K562 (cell line): ENCODE data around the gene PPM1F. TPM values are rescaled to one million over a fixed set of nuclear protein-coding genes. Genes with fewer than 3 reads are reported as not detected.

Experiments used
- ATAC-seq: fragments of 200-7000 bp; cut with Tn5 transposase; 3 replicates; pipeline ENCODE4 v1.9.1; 2020; ENCODE audit warnings: moderate library complexity
- BruUV-seq: library from RNA; stranded (reverse); fragments of 400-500 nt; replicated peaks from 2 replicates; lab custom pipeline; 2021; lab: Mats Ljungman, UMichigan
- CTCF ChIA-PET: fragments of 300-600 bp; formaldehyde crosslinking; extraction: SDS; loops from one replicate; lab custom pipeline; 2021; ENCODE audit warnings: low intra/inter-chr PET ratio; lab: Yijun Ruan, JAX
- POLR2A ChIA-PET: fragments of 300-600, 350-650 bp; sonication (Branson Sonifier 250); formaldehyde crosslinking; extraction: SDS; loops from one replicate; lab custom pipeline; 2021; ENCODE audit warnings: antibody characterized with exemption, inconsistent platforms; lab: Yijun Ruan, JAX
- DNase-seq, 4 experiments: peaks; one replicate each; pipeline versions ENCODE4 v3.0.0 to v3.0.0-alpha.2; 2011 to 2018; ENCODE audit warnings: low spot score in 3 of 4, mixed read lengths in 3 of 4; ENCODE audit errors: extremely low read depth in 1 of 4
- FAIRE-seq: peaks from 2 replicates; lab custom pipeline; 2011; peaks lifted over from hg19 to GRCh38; lab: Jason Lieb, UNC
- H2AFZ ChIP-seq: 2 replicates; pipeline ENCODE4 v1.6.0; 2011; ENCODE audit warnings: low read depth, low read length, control low read depth, inconsistent platforms
- H3K27ac ChIP-seq: fragments of 200-600 bp; 3 replicates; pipeline ENCODE4 v1.8.0; 2011; ENCODE audit warnings: low read depth, mild to moderate bottlenecking, control low read depth, inconsistent platforms, low read length, moderate library complexity, mixed read lengths; ENCODE audit errors: extremely low read depth
- H3K27me3 ChIP-seq, 2 experiments: fragments of 300-600 bp in 1 of 2; 2 replicates in 1 of 2; 3 replicates in 1 of 2; pipeline versions ENCODE4 v1.6.0 to v1.8.0; 2011; ENCODE audit warnings: inconsistent platforms in 2 of 2, low read length in 2 of 2, mild to moderate bottlenecking in 1 of 2, mixed read lengths in 1 of 2, moderate library complexity in 1 of 2; ENCODE audit not compliant: control insufficient read depth in 2 of 2, insufficient read depth in 2 of 2
- H3K36me3 ChIP-seq: fragments of 300-600 bp; 3 replicates; pipeline ENCODE4 v1.8.0; 2011; ENCODE audit warnings: mild to moderate bottlenecking, low read length, inconsistent platforms; ENCODE audit not compliant: control insufficient read depth, insufficient read depth
- H3K4me1 ChIP-seq, 2 experiments: fragments of 200-600 bp in 1 of 2; replicated peaks in 1 of 2; 2 replicates in 1 of 2; 3 replicates in 1 of 2; pipeline versions ENCODE4 v1.5.1 to v1.8.0; 2011; ENCODE audit warnings: inconsistent platforms in 2 of 2, low read length in 2 of 2, mild to moderate bottlenecking in 1 of 2, mixed read lengths in 1 of 2, moderate library complexity in 1 of 2; ENCODE audit not compliant: control insufficient read depth in 2 of 2, insufficient read depth in 2 of 2
- H3K4me2 ChIP-seq: 2 replicates; pipeline ENCODE4 v1.6.1; 2011; ENCODE audit warnings: low read length, control low read depth, inconsistent platforms, mixed read lengths; ENCODE audit not compliant: insufficient read depth
- H3K4me3 ChIP-seq: fragments of 200-600 bp; sonication (generic), shearing (Covaris generic); 2 replicates; pipeline ENCODE4 v1.5.1; 2016; ENCODE audit warnings: control low read depth, inconsistent platforms
- H3K79me2 ChIP-seq: fragments of 200-600 bp; 3 replicates; pipeline ENCODE4 v1.8.0; 2011; ENCODE audit warnings: low read length, inconsistent platforms; ENCODE audit not compliant: control insufficient read depth, insufficient read depth
- H3K9ac ChIP-seq, 2 experiments: 2 replicates each; pipeline versions ENCODE4 v1.6.0 to v1.6.1; 2011; ENCODE audit warnings: low read depth in 2 of 2, low read length in 2 of 2, control low read depth in 1 of 2, inconsistent platforms in 1 of 2, mild to moderate bottlenecking in 1 of 2, mixed read lengths in 1 of 2; ENCODE audit not compliant: insufficient read depth in 1 of 2
- H3K9me1 ChIP-seq: one replicate; pipeline ENCODE4 v1.6.0; 2011; ENCODE audit warnings: inconsistent platforms, mild to moderate bottlenecking, low read length, moderate library complexity; ENCODE audit not compliant: control insufficient read depth, insufficient read depth
- H3K9me3 ChIP-seq: replicated peaks from 2 replicates; pipeline ENCODE4 v1.5.1; 2011; ENCODE audit warnings: low read depth, low read length, inconsistent platforms; ENCODE audit not compliant: control insufficient read depth, insufficient read depth
- H4K20me1 ChIP-seq: replicated peaks from 2 replicates; pipeline ENCODE4 v1.6.1; 2011; ENCODE audit warnings: low read length, inconsistent platforms, mixed read lengths; ENCODE audit not compliant: control insufficient read depth, insufficient read depth
- ATF6 ChIP-seq: sonication (generic); formaldehyde crosslinking; IDR thresholded peaks from 2 replicates; pipeline ENCODE4 v1.4.0; 2020; ENCODE audit warnings: mild to moderate bottlenecking, missing genetic modification reagents
- OTX1 ChIP-seq: fragments of 450-650 bp; formaldehyde crosslinking; IDR thresholded peaks from 2 replicates; pipeline ENCODE4 v1.4.0; 2022; ENCODE audit warnings: mild to moderate bottlenecking
- POLR2G ChIP-seq: fragments of 200-400 bp; formaldehyde crosslinking; IDR thresholded peaks from 2 replicates; pipeline ENCODE4 v1.6.1; 2017; ENCODE audit warnings: low read depth, mild to moderate bottlenecking, antibody characterized with exemption, low read length, moderate library complexity
- ZFP30 ChIP-seq: fragments of 250-450 bp; sonication (Bioruptor Pico); IDR thresholded peaks from 2 replicates; pipeline ENCODE4 v1.8.0; 2022; ENCODE audit warnings: moderate library complexity, mild to moderate bottlenecking, inconsistent platforms, borderline replicate concordance
- ZNF140 ChIP-seq: fragments of 250-450 bp; sonication (Bioruptor Pico); IDR thresholded peaks from 2 replicates; pipeline ENCODE4 v1.8.0; 2021; ENCODE audit warnings: moderate library complexity, mild to moderate bottlenecking, inconsistent platforms
- ZNF184 ChIP-seq: sonication (generic); formaldehyde crosslinking; IDR thresholded peaks from 2 replicates; pipeline ENCODE4 v1.5.0; 2020; ENCODE audit warnings: missing genetic modification reagents
- ZNF384 ChIP-seq: IDR thresholded peaks from 2 replicates; pipeline ENCODE4 v1.6.1; 2012; ENCODE audit warnings: low read depth, low read length, improper control_type of control experiment
- WGBS: fragments of 100-300 bp; shearing (Covaris generic); methylation state at CpG from one replicate; pipeline ENCODE4 v1.1.6; 2016; ENCODE audit warnings: low coverage, mixed read lengths; ENCODE audit not compliant: insufficient coverage; ENCODE audit errors: missing lambda C conversion rate; 5-methylcytosine and 5-hydroxymethylcytosine counted together
- in situ Hi-C: fragments of 300-500 bp; cut with MboI; formaldehyde crosslinking; loops from 4 replicates; pipeline ENCODE4 v1.15.0; 2018; ENCODE audit warnings: inconsistent platforms, mixed read lengths
- intact Hi-C: fragments of 100-400 bp; cut with micrococcal nuclease; formaldehyde crosslinking; loops from 2 replicates; pipeline ENCODE4 v1.14.2; 2022
- polyA plus RNA-seq, 8 experiments: library from polyadenylated mRNA; depleted of rRNA in 4 of 8; stranded (reverse) in 5 of 8; unstranded in 3 of 8; fragments of >200 nt; fragmentation: Nextera tagmentation in 2 of 8; fragmentation: Illumina TruSeq in 1 of 8; extraction: Ambion mirVana in 2 of 8; extraction: Trizol in 1 of 8; gene quantifications; 2 replicates each; pipeline versions ENCODE4 v1.2.1 to v1.2.3, GENCODE V29; 2011 to 2014; ENCODE audit warnings: inconsistent platforms in 1 of 8, missing spikeins in 1 of 8
- total RNA-seq, 7 experiments: library from RNA; depleted of rRNA in 6 of 7; stranded (reverse); fragments of >200 nt in 6 of 7; fragmentation: Illumina TruSeq in 2 of 7; extraction: Trizol in 2 of 7; gene quantifications; 2 replicates each; pipeline versions ENCODE4 v1.2.1 to v1.2.3, GENCODE V29; 2011 to 2021; ENCODE audit warnings: low replicate concordance in 1 of 7
- TF ChIP-seq, protein P1 (sequence below), 2 experiments: fragments of 450-650 bp; IDR thresholded peaks; 2 replicates each; pipeline ENCODE4 v1.6.1; 2016; ENCODE audit warnings: mild to moderate bottlenecking in 2 of 2, borderline replicate concordance in 1 of 2, low read depth in 1 of 2, moderate library complexity in 1 of 2

PPM1F gene
- total and polyA plus RNA-seq, 9 of the 15 experiments (the other 6 are each of a cell fraction or from before 2014, with no cell fraction given), result 2.1 to 159 (median 64.0) TPM

- peaks cover 22% of the 10 kb centered on the region; the same call in 2 of the 3 replicates for H3K79me2 ChIP-seq
- peak overlapping the region in 1 of 2 experiments; percentile 69; a peak in 2 of 4 replicates for H3K9ac ChIP-seq
- H3K4me1 ChIP-seq, result peaks cover 0 to 16% of the 10 kb centered on the region in 2 experiments; a peak in 3 of 5 replicates
- FAIRE-seq (no peak), ATAC-seq (no peak), DNase-seq (no peak)
- no peak overlapping the region for H3K27ac ChIP-seq
- H3K4me3 ChIP-seq, result no peak overlapping the region
- H3K9me1 ChIP-seq, result peaks cover 25% of the 10 kb centered on the region
- ChIA-PET POLR2A (interaction anchor here (0.6 to 22.7 kb wide), 10 partner anchors 9 to 890 kb away, joined by 3 to 382 read pairs (median 4); partner anchors contain the start of gene PPM1F), CTCF (no interaction called here)
- no peaks in the 10 kb centered on the region for H3K27me3 ChIP-seq
- 88% methylated on average over 5 of the region's 5 CpGs for WGBS
- no peak overlapping the region for H2AFZ ChIP-seq
- no peak overlapping the region for H3K4me2 ChIP-seq
- peaks cover 91% of the 10 kb centered on the region for H3K36me3 ChIP-seq
- no TSS peak for BruUV-seq
- H4K20me1 ChIP-seq, result peaks cover 73% of the 10 kb centered on the region
- in situ Hi-C loops, result no loop called here
- H3K9me3 ChIP-seq, result no peaks in the 10 kb centered on the region
- intact Hi-C loops, result no loop called here
- TF ChIP-seq, protein P1, sequence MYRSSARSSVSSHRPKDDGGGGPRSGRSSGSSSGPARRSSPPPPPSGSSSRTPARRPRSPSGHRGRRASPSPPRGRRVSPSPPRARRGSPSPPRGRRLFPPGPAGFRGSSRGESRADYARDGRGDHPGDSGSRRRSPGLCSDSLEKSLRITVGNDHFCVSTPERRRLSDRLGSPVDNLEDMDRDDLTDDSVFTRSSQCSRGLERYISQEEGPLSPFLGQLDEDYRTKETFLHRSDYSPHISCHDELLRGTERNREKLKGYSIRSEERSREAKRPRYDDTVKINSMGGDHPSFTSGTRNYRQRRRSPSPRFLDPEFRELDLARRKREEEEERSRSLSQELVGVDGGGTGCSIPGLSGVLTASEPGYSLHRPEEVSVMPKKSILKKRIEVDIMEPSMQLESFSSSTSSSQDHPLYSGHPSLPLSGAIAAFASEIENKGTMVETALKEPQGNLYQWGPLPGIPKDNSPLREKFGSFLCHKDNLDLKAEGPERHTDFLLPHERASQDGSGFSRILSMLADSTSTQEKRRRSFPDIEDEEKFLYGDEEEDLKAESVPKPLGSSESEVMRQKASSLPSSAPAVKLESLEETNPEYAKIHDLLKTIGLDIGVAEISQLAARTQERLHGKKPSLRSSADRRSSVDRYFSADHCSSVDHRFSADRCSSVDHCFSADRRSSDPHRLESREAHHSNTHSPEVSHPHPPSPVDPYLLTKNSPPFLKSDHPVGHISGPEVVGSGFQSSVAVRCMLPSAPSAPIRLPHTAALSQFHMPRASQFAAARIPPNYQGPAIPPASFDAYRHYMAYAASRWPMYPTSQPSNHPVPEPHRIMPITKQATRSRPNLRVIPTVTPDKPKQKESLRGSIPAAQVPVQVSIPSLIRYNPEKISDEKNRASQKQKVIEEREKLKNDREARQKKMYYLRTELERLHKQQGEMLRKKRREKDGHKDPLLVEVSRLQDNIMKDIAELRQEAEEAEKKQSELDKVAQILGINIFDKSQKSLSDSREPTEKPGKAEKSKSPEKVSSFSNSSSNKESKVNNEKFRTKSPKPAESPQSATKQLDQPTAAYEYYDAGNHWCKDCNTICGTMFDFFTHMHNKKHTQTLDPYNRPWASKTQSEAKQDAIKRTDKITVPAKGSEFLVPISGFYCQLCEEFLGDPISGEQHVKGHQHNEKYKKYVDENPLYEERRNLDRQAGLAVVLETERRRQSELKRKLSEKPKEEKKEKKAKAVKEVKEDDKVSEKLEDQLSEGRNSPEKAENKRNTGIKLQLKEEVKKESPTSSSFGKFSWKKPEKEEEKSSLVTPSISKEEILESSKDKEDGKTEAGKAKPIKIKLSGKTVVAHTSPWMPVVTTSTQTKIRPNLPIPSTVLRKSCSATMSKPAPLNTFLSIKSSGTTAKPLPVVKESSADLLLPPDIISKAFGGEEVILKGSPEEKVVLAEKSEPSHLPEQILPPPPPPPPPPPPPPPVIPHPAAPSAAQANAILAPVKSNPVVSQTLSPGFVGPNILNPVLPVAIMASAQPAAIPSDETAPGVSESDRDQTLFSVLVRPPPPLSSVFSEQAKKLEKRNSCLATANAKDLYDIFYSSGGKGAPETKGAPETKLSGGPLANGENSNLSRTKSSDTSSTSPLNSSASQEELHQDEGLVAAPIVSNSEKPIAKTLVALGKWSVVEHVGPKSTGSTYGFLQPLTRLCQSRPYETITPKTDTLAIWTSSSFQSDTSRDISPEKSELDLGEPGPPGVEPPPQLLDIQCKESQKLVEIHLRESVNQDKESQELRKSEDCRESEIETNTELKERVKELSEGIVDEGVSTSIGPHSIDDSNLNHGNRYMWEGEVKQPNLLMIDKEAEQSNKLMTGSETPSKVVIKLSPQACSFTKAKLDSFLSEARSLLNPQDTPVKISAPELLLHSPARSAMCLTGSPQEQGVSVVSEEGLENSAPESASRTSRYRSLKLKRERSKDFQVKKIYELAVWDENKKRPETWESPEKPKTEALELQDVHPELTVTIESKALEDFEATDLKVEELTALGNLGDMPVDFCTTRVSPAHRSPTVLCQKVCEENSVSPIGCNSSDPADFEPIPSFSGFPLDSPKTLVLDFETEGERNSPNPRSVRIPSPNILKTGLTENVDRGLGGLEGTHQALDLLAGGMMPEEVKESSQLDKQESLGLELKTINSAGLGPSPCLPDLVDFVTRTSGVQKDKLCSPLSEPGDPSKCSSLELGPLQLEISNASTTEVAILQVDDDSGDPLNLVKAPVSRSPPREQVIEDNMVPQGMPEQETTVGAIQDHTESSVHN (IDR thresholded peaks at IDR 0.05; ENCODE audit: borderline replicate concordance in 1 of 2, low read depth in 1 of 2), result no peak
- TF ChIP-seq POLR2G (no peak), ATF6 (no peak), ZFP30 (peak; percentile 50; the same call in 1 of the 2 replicates), ZNF184 (CRISPR knock-in tag) (no peak), OTX1 (CRISPR knock-in tag) (peak; percentile 89; the same call in 1 of the 2 replicates), ZNF140 (CRISPR knock-in tag) (peak; percentile 65; the same call in 1 of the 2 replicates), ZNF384 (no peak)
These were observed 23.3 kb upstream of the PPM1F start for GRCh38 chr22:21975854-21976345.
